SK-N-MC (cell line): ENCODE results near the gene BAK1.

Experiments
- EZH2 ChIP-seq: fragments of 200-600 bp; sonication (generic); IDR thresholded peaks from one replicate; pipeline ENCODE4 v1.6.1; 2017; ENCODE audit warnings: antibody characterized with exemption
- FOXP2 ChIP-seq: optimal IDR thresholded peaks from 2 replicates; pipeline ENCODE3; 2011; ENCODE audit warnings: mild to moderate bottlenecking, moderate library complexity; ENCODE audit not compliant: insufficient read depth; ENCODE audit errors: extremely low read length, control extremely low read depth
- POLR2AphosphoS5 ChIP-seq: IDR thresholded peaks from 2 replicates; pipeline ENCODE4 v1.6.1; 2012; ENCODE audit warnings: mild to moderate bottlenecking, low read depth, low read length, borderline replicate concordance

GRCh38 chr6:33589392-33589730 is 9.3 kb upstream of the BAK1 start:
- TF ChIP-seq POLR2AphosphoS5, result no peak
- TF ChIP-seq EZH2, result no peak
- TF ChIP-seq FOXP2, result no peak
